ENCODE data around the gene TNS1. TPM values are rescaled to one million over a fixed set of nuclear protein-coding genes. Genes with fewer than 3 reads are reported as not detected.

Gene TNS1
- total and polyA plus RNA-seq, 10 of the 15 experiments (the other 5 are each of a cell fraction or from before 2014, with no cell fraction given), result 0.05 to 0.44 TPM; not detected in 8

GRCh38 chr2:217777906-217778305 is 224.9 kb downstream of the TNS1 start:
- no peak for FAIRE-seq
- DNase-seq (ENCODE audit: low read depth, low spot score), result no peak
- Histone ChIP-seq H3K79me2 (ENCODE audit: control insufficient read depth, insufficient read depth, low read length) (no peaks in the 10 kb centered on the region), H4K20me1 (ENCODE audit: control insufficient read depth, insufficient read depth) (no peaks in the 10 kb centered on the region), H3K27ac (ENCODE audit: control insufficient read depth, insufficient read depth) (no peak overlapping the region), H3K36me3 (ENCODE audit: control insufficient read depth in 2 of 2, insufficient read depth in 2 of 2, low read length in 1 of 2) (no peaks in the 10 kb centered on the region), H3K4me1 (ENCODE audit: control insufficient read depth, insufficient read depth, low read length) (no peaks in the 10 kb centered on the region), H3K9ac (ENCODE audit: control insufficient read depth, insufficient read depth, low read length) (no peak overlapping the region), H3K27me3 (replicated peaks in 1 of 2; ENCODE audit: control insufficient read depth in 2 of 2, insufficient read depth in 2 of 2, low read length in 1 of 2) (no peaks in the 10 kb centered on the region), H2AFZ (ENCODE audit: control insufficient read depth, low read depth, low read length) (no peak overlapping the region), H3K4me2 (ENCODE audit: control insufficient read depth, insufficient read depth) (no peak overlapping the region), H3K9me3 (replicated peaks; ENCODE audit: control insufficient read depth, insufficient read depth, low read length) (no peaks in the 10 kb centered on the region; the same call in 2 of the 3 replicates), H3K4me3 (no peak overlapping the region)
- no peak for ATAC-seq
- BruUV-seq (replicated peaks), result no TSS peak
- ChIA-PET POLR2A (interaction anchor here (0.9 kb wide), 1 partner anchor 265 kb away, joined by 3 read pairs; no protein-coding TSS in a partner anchor), SMC1A (ENCODE audit: uncharacterized antibody, unreplicated experiment) (no interaction called here), CTCF (interaction anchor here (1.0 to 9.1 kb wide), 2 partner anchors 11 to 257 kb away, joined by 3 to 85 read pairs; no protein-coding TSS in a partner anchor), RAD21 (ENCODE audit: unreplicated experiment) (no interaction called here)
- in situ Hi-C loops (cut with MboI) (no loop called here), intact Hi-C loops (cut with micrococcal nuclease; ENCODE audit: unreplicated experiment) (no loop called here)
- TF ChIP-seq ATF2 (IDR thresholded peaks at IDR 0.05; ENCODE audit: low read length) (no peak), FOXM1 (IDR thresholded peaks at IDR 0.05; ENCODE audit: low read depth, low read length) (no peak), SMAD5 (IDR thresholded peaks at IDR 0.05; ENCODE audit: low read depth) (no peak), RCOR1 (conservative IDR thresholded peaks at IDR 0.05; ENCODE audit: low read depth, low read length) (no peak), PBX3 (IDR thresholded peaks at IDR 0.05; ENCODE audit: insufficient replicate concordance, low read depth, low read length) (no peak), TAF1 (IDR thresholded peaks at IDR 0.05; ENCODE audit: borderline replicate concordance, low read depth, low read length) (no peak), CBX3 (IDR thresholded peaks at IDR 0.05; ENCODE audit: borderline replicate concordance, low read depth) (no peak), ZSCAN29 (IDR thresholded peaks at IDR 0.05) (no peak), SKIL (IDR thresholded peaks at IDR 0.05; ENCODE audit: low read depth, poor library complexity, severe bottlenecking) (no peak), CHD4 (IDR thresholded peaks at IDR 0.05) (no peak), RFX5 (IDR thresholded peaks at IDR 0.05; ENCODE audit: low read depth, low read length) (no peak), SP1 (IDR thresholded peaks at IDR 0.05; ENCODE audit: low read depth, low read length) (no peak), USF2 (IDR thresholded peaks at IDR 0.05; ENCODE audit: borderline replicate concordance, low read depth, low read length) (no peak)
